ENCODE results near the gene PWP2. TPM values are rescaled to one million over a fixed set of nuclear protein-coding genes. Genes with fewer than 3 reads are reported as not detected.

PWP2 gene
- total and polyA plus RNA-seq, 2 donors (not counting 1 experiment from before 2014, with no cell fraction given): 3.6 to 13.5 TPM

DNA sequence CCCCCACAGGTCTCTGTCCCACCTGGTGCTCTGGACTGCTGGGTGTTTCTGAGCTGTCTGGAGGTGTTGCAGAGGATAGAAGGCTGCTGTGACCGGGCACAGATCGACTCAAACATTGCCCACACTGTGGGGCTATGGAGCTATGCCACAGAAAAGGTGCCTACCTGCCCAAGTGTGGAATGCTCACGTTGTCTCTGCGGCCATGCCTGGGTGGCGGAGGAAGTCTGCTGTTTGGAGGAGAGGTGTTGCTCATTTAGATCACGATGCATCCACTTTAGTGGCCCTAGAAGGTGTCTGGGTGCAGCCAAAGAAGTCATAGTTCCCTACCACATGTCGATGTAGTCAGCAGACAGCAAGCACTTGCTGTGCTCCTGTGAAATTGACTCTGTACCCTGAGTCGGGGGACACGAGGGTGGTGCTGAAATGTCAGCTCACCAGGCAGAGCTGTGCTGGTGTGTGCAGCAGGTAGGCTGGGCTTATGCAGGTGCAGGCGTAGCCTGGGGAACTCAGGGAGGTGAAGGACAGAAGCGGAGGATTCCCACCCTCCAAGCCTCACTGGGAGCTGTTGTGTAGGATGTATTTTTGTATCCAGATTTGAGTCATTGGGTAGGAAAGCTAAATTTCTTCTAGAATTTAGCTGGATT is 32.8 kb upstream of the PWP2 start:
- Mint-ChIP-seq H3K4me1 (peaks cover 3% of the 10 kb centered on the region), H3K27me3 (no peaks in the 10 kb centered on the region), H3K9me3 (ENCODE audit: insufficient read depth) (no peaks in the 10 kb centered on the region), H3K27ac (no peak overlapping the region), H3K4me3 (no peak overlapping the region)
- Histone ChIP-seq H3K4me2 (replicated peaks; ENCODE audit: low read depth, low read length, poor library complexity, severe bottlenecking) (no peak overlapping the region), H3K9ac (ENCODE audit: low read length) (no peak overlapping the region), H3K9me3 (ENCODE audit: control extremely low read depth in 1 of 3, control insufficient read depth in 2 of 3, insufficient read depth in 1 of 3, low read length in 2 of 3) (no peaks in the 10 kb centered on the region), H3K79me2 (ENCODE audit: control insufficient read depth, insufficient read depth, low read length) (peaks cover 34% of the 10 kb centered on the region), H3K36me3 (replicated peaks in 1 of 2; ENCODE audit: control extremely low read depth in 1 of 2, control insufficient read depth in 1 of 2, extremely low read depth in 1 of 2, insufficient read depth in 2 of 2, low read length in 1 of 2) (peaks cover 9 to 85% of the 10 kb centered on the region in 2 experiments), H3K4me1 (ENCODE audit: control insufficient read depth in 2 of 2, insufficient read depth in 2 of 2, low read length in 2 of 2) (no peaks in the 10 kb centered on the region), H4K20me1 (ENCODE audit: control insufficient read depth, insufficient read depth, low read length, poor library complexity, severe bottlenecking) (peaks cover 28% of the 10 kb centered on the region), H3K27ac (ENCODE audit: low read length in 2 of 2) (no peak overlapping the region), H2AFZ (ENCODE audit: insufficient read depth, low read depth, low read length, poor library complexity, severe bottlenecking) (no peak overlapping the region), H3K27me3 (replicated peaks in 1 of 4; ENCODE audit: control extremely low read depth in 1 of 4, control insufficient read depth in 3 of 4, insufficient read depth in 4 of 4, low read length in 3 of 4) (no peaks in the 10 kb centered on the region), H3K4me3 (ENCODE audit: control extremely low read depth in 1 of 5, extremely low read depth in 1 of 5, insufficient read depth in 1 of 5, low read depth in 2 of 5, low read length in 4 of 5) (no peak overlapping the region)
- ChIA-PET POLR2A (interaction anchor here (1.1 kb wide), 1 partner anchor 14 kb away, joined by 3 read pairs; no protein-coding TSS in a partner anchor), CTCF (interaction anchor here (1.3 to 1.4 kb wide), 2 partner anchors 11 to 223 kb away, joined by 4 read pairs; no protein-coding TSS in a partner anchor)
- WGBS (ENCODE audit: insufficient coverage): 88% methylated on average over 10 of the region's 11 CpGs
- intact Hi-C loops (cut with micrococcal nuclease): no loop called here
- DNase-seq (no peak), ATAC-seq (ENCODE audit: low read depth) (no peak)
- TF ChIP-seq EZH2 (IDR thresholded peaks at IDR 0.05; ENCODE audit: borderline replicate concordance, insufficient read depth, low read depth, low read length, poor library complexity, severe bottlenecking): no peak

DNA sequence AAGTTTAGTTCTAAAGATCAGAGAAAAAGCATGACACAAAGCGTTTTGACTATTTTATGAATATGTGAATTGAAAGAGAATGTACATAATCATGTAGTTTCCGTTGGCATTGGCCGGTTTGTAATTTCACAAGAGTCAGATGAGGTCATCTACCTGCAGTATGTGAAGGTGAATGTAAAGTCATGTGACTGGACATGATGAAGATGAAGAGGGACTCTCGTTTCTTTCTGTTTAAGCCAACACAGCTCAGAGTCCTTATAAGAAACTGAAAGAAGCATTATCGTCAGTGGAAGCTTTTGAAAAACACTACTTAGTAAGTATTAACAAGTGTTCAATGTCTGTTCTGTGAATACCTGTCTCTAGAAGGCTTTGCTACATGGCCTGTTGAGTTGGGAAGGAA is 30.9 kb upstream of the PWP2 start:
- peaks cover 7% of the 10 kb centered on the region for H3K4me1 Mint-ChIP-seq
- no peaks in the 10 kb centered on the region for H3K9me3 Mint-ChIP-seq (ENCODE audit: insufficient read depth)

More for the DNA sequence above, 30.9 kb upstream of the PWP2 start:
- Mint-ChIP-seq H3K27me3 (no peaks in the 10 kb centered on the region), H3K27ac (no peak overlapping the region), H3K4me3 (no peak overlapping the region)
- WGBS (ENCODE audit: insufficient coverage): 100% methylated on average over 3 of the region's 5 CpGs
- H3K9ac ChIP-seq (ENCODE audit: low read length): no peak overlapping the region
- H4K20me1 ChIP-seq (ENCODE audit: control insufficient read depth, insufficient read depth, low read length, poor library complexity, severe bottlenecking): peaks cover 12% of the 10 kb centered on the region
- H3K4me2 ChIP-seq (replicated peaks; ENCODE audit: low read depth, low read length, poor library complexity, severe bottlenecking): no peak overlapping the region
- H2AFZ ChIP-seq (ENCODE audit: insufficient read depth, low read depth, low read length, poor library complexity, severe bottlenecking): no peak overlapping the region
- ATAC-seq (ENCODE audit: low read depth) (no peak), DNase-seq (no peak)
- no peaks in the 10 kb centered on the region for H3K27me3 ChIP-seq (replicated peaks in 1 of 4; ENCODE audit: control extremely low read depth in 1 of 4, control insufficient read depth in 3 of 4, insufficient read depth in 4 of 4, low read length in 3 of 4)
- H3K36me3 ChIP-seq (replicated peaks in 1 of 2; ENCODE audit: control extremely low read depth in 1 of 2, control insufficient read depth in 1 of 2, extremely low read depth in 1 of 2, insufficient read depth in 2 of 2, low read length in 1 of 2): peaks cover 11 to 82% of the 10 kb centered on the region in 2 experiments
- peaks cover 31% of the 10 kb centered on the region for H3K79me2 ChIP-seq (ENCODE audit: control insufficient read depth, insufficient read depth, low read length)
- CTCF ChIA-PET: interaction anchor here (0.7 kb wide), 1 partner anchor 223 kb away, joined by 6 read pairs; no protein-coding TSS in a partner anchor
- H3K4me1 ChIP-seq (ENCODE audit: control insufficient read depth in 2 of 2, insufficient read depth in 2 of 2, low read length in 2 of 2): no peaks in the 10 kb centered on the region
- H3K9me3 ChIP-seq (ENCODE audit: control extremely low read depth in 1 of 3, control insufficient read depth in 2 of 3, insufficient read depth in 1 of 3, low read length in 2 of 3): no peaks in the 10 kb centered on the region
- intact Hi-C loops (cut with micrococcal nuclease): no loop called here
- no peak for TF ChIP-seq EZH2 (IDR thresholded peaks at IDR 0.05; ENCODE audit: borderline replicate concordance, insufficient read depth, low read depth, low read length, poor library complexity, severe bottlenecking)
- TF ChIP-seq, protein P1, sequence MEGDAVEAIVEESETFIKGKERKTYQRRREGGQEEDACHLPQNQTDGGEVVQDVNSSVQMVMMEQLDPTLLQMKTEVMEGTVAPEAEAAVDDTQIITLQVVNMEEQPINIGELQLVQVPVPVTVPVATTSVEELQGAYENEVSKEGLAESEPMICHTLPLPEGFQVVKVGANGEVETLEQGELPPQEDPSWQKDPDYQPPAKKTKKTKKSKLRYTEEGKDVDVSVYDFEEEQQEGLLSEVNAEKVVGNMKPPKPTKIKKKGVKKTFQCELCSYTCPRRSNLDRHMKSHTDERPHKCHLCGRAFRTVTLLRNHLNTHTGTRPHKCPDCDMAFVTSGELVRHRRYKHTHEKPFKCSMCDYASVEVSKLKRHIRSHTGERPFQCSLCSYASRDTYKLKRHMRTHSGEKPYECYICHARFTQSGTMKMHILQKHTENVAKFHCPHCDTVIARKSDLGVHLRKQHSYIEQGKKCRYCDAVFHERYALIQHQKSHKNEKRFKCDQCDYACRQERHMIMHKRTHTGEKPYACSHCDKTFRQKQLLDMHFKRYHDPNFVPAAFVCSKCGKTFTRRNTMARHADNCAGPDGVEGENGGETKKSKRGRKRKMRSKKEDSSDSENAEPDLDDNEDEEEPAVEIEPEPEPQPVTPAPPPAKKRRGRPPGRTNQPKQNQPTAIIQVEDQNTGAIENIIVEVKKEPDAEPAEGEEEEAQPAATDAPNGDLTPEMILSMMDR (IDR thresholded peaks at IDR 0.05): no peak
- POLR2A ChIA-PET: interaction anchor here (0.7 kb wide), 1 partner anchor 340 kb away, joined by 3 read pairs; no protein-coding TSS in a partner anchor
- H3K4me3 ChIP-seq (ENCODE audit: control extremely low read depth in 1 of 5, extremely low read depth in 1 of 5, insufficient read depth in 1 of 5, low read depth in 2 of 5, low read length in 4 of 5): no peak overlapping the region
- no peak overlapping the region for H3K27ac ChIP-seq (ENCODE audit: low read length in 2 of 2)

Measured in B cell (primary cell).